Measurements from ENCODE around the gene HSPA14.

DNA sequence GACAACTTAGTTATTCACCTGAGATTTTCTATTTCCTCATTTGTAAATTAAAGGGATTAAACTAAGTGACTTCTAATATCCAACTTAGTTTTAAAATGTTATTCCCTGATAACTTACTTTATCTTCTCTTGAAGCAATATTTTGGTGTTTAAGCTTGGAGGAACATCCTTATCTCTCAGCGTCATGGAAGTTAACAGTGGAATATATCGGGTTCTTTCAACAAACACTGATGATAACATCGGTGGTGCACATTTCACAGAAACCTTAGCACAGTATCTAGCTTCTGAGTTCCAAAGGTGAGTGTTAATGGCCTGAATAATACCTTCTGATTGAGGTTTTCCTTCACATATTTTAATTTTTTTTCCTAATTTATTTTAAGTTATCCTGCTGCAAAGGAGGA is 14.1 kb downstream of the HSPA14 start:
- TF ChIP-seq, protein P1, sequence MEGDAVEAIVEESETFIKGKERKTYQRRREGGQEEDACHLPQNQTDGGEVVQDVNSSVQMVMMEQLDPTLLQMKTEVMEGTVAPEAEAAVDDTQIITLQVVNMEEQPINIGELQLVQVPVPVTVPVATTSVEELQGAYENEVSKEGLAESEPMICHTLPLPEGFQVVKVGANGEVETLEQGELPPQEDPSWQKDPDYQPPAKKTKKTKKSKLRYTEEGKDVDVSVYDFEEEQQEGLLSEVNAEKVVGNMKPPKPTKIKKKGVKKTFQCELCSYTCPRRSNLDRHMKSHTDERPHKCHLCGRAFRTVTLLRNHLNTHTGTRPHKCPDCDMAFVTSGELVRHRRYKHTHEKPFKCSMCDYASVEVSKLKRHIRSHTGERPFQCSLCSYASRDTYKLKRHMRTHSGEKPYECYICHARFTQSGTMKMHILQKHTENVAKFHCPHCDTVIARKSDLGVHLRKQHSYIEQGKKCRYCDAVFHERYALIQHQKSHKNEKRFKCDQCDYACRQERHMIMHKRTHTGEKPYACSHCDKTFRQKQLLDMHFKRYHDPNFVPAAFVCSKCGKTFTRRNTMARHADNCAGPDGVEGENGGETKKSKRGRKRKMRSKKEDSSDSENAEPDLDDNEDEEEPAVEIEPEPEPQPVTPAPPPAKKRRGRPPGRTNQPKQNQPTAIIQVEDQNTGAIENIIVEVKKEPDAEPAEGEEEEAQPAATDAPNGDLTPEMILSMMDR (IDR thresholded peaks at IDR 0.05): no peak
- TF ChIP-seq ESRRA (IDR thresholded peaks at IDR 0.05; ENCODE audit: borderline replicate concordance, low read length): no peak
- TF ChIP-seq, protein P2, sequence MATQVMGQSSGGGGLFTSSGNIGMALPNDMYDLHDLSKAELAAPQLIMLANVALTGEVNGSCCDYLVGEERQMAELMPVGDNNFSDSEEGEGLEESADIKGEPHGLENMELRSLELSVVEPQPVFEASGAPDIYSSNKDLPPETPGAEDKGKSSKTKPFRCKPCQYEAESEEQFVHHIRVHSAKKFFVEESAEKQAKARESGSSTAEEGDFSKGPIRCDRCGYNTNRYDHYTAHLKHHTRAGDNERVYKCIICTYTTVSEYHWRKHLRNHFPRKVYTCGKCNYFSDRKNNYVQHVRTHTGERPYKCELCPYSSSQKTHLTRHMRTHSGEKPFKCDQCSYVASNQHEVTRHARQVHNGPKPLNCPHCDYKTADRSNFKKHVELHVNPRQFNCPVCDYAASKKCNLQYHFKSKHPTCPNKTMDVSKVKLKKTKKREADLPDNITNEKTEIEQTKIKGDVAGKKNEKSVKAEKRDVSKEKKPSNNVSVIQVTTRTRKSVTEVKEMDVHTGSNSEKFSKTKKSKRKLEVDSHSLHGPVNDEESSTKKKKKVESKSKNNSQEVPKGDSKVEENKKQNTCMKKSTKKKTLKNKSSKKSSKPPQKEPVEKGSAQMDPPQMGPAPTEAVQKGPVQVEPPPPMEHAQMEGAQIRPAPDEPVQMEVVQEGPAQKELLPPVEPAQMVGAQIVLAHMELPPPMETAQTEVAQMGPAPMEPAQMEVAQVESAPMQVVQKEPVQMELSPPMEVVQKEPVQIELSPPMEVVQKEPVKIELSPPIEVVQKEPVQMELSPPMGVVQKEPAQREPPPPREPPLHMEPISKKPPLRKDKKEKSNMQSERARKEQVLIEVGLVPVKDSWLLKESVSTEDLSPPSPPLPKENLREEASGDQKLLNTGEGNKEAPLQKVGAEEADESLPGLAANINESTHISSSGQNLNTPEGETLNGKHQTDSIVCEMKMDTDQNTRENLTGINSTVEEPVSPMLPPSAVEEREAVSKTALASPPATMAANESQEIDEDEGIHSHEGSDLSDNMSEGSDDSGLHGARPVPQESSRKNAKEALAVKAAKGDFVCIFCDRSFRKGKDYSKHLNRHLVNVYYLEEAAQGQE (IDR thresholded peaks at IDR 0.05): no peak
- TF ChIP-seq POLR2A (IDR thresholded peaks at IDR 0.05; ENCODE audit: low read length): no peak
- TF ChIP-seq FOSL2 (IDR thresholded peaks at IDR 0.05): no peak
- no peak for TF ChIP-seq FOSL2 (CRISPR knock-in tag; IDR thresholded peaks at IDR 0.05)
- TF ChIP-seq USF2 (IDR thresholded peaks at IDR 0.05): no peak
- TF ChIP-seq JUN (IDR thresholded peaks at IDR 0.05): no peak
- TF ChIP-seq MAFK (IDR thresholded peaks at IDR 0.05; ENCODE audit: partially characterized antibody): no peak
- TF ChIP-seq RCOR1 (IDR thresholded peaks at IDR 0.05; ENCODE audit: low read depth, low read length): no peak
- TF ChIP-seq, protein P3, sequence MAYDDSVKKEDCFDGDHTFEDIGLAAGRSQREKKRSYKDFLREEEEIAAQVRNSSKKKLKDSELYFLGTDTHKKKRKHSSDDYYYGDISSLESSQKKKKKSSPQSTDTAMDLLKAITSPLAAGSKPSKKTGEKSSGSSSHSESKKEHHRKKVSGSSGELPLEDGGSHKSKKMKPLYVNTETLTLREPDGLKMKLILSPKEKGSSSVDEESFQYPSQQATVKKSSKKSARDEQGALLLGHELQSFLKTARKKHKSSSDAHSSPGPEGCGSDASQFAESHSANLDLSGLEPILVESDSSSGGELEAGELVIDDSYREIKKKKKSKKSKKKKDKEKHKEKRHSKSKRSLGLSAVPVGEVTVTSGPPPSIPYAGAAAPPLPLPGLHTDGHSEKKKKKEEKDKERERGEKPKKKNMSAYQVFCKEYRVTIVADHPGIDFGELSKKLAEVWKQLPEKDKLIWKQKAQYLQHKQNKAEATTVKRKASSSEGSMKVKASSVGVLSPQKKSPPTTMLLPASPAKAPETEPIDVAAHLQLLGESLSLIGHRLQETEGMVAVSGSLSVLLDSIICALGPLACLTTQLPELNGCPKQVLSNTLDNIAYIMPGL (CRISPR knock-in tag; IDR thresholded peaks at IDR 0.05; ENCODE audit: borderline replicate concordance): no peak
- no peak for TF ChIP-seq EP300 (IDR thresholded peaks at IDR 0.05)
- TF ChIP-seq RFX5 (IDR thresholded peaks at IDR 0.05): no peak
- no peak for TF ChIP-seq NFE2L2 (conservative IDR thresholded peaks at IDR 0.05; ENCODE audit: low read length)
- TF ChIP-seq CEBPB (IDR thresholded peaks at IDR 0.05): no peak
